H9 (cell line): ENCODE results near the gene HES1. TPM values are rescaled to one million over a fixed set of nuclear protein-coding genes. Genes with fewer than 3 reads are reported as not detected.

Experiments used
- DNase-seq: peaks from one replicate; pipeline ENCODE4 v3.0.0-alpha.2; 2017
- H2AFZ ChIP-seq: one replicate; pipeline ENCODE4 v1.6.1; 2013; ENCODE audit warnings: mild to moderate bottlenecking, low read length, control low read depth, moderate library complexity
- H2AK5ac ChIP-seq: 2 replicates; pipeline ENCODE4 v1.6.1; 2013; ENCODE audit warnings: low read length, control low read depth, mixed read lengths; ENCODE audit not compliant: insufficient read length
- H2BK120ac ChIP-seq: one replicate; pipeline ENCODE4 v1.6.1; 2013; ENCODE audit warnings: low read depth, mild to moderate bottlenecking, low read length, control low read depth, inconsistent platforms; ENCODE audit not compliant: poor library complexity, severe bottlenecking
- H2BK12ac ChIP-seq: 2 replicates; pipeline ENCODE4 v1.6.1; 2013; ENCODE audit warnings: low read length, control low read depth, mixed read lengths, low read depth; ENCODE audit not compliant: insufficient read length
- H2BK15ac ChIP-seq: 2 replicates; pipeline ENCODE4 v1.6.1; 2013; ENCODE audit warnings: low read depth, low read length, control low read depth
- H2BK20ac ChIP-seq: one replicate; pipeline ENCODE4 v1.6.1; 2013; ENCODE audit warnings: low read depth, mild to moderate bottlenecking, low read length, control low read depth, inconsistent platforms; ENCODE audit not compliant: poor library complexity, severe bottlenecking
- H2BK5ac ChIP-seq: 2 replicates; pipeline ENCODE4 v1.6.1; 2013; ENCODE audit warnings: low read length, control low read depth, mixed read lengths; ENCODE audit not compliant: insufficient read length
- H3K14ac ChIP-seq: 2 replicates; pipeline ENCODE4 v1.6.1; 2013; ENCODE audit warnings: low read length, control low read depth; ENCODE audit not compliant: insufficient read depth
- H3K18ac ChIP-seq: 2 replicates; pipeline ENCODE4 v1.6.1; 2013; ENCODE audit warnings: low read depth, mild to moderate bottlenecking, mixed read lengths, low read length, control low read depth; ENCODE audit not compliant: insufficient read length
- H3K23ac ChIP-seq: 2 replicates; pipeline ENCODE4 v1.6.1; 2013; ENCODE audit warnings: low read length, control low read depth, mixed read lengths, low read depth; ENCODE audit not compliant: insufficient read length
- H3K23me2 ChIP-seq: 2 replicates; pipeline ENCODE4 v1.6.1; 2013; ENCODE audit warnings: low read depth, mild to moderate bottlenecking, mixed read lengths, low read length, control low read depth; ENCODE audit not compliant: insufficient read length, poor library complexity, severe bottlenecking
- H3K27ac ChIP-seq: 2 replicates; pipeline ENCODE4 v1.5.1; 2013; ENCODE audit warnings: low read length, control low read depth, mixed read lengths, low read depth; ENCODE audit not compliant: insufficient read length
- H3K27me3 ChIP-seq: 2 replicates; pipeline ENCODE4 v1.6.1; 2013; ENCODE audit warnings: low read length, control low read depth, inconsistent platforms; ENCODE audit not compliant: insufficient read depth
- H3K4ac ChIP-seq: 2 replicates; pipeline ENCODE4 v1.6.1; 2013; ENCODE audit warnings: low read depth, mild to moderate bottlenecking, control low read depth, inconsistent platforms, low read length, moderate library complexity
- H3K4me1 ChIP-seq: 2 replicates; pipeline ENCODE4 v1.6.1; 2013; ENCODE audit warnings: low read length, control low read depth, inconsistent platforms; ENCODE audit not compliant: insufficient read depth
- H3K4me2 ChIP-seq: 2 replicates; pipeline ENCODE4 v1.6.1; 2013; ENCODE audit warnings: low read length, control low read depth, mixed read lengths; ENCODE audit not compliant: insufficient read length, insufficient read depth
- H3K56ac ChIP-seq: 2 replicates; pipeline ENCODE4 v1.6.1; 2013; ENCODE audit warnings: low read depth, mild to moderate bottlenecking, mixed read lengths, low read length, control low read depth; ENCODE audit not compliant: insufficient read length
- H3K79me1 ChIP-seq: 2 replicates; pipeline ENCODE4 v1.6.1; 2013; ENCODE audit warnings: low read depth, mild to moderate bottlenecking, moderate library complexity, low read length, control low read depth, inconsistent platforms; ENCODE audit not compliant: insufficient read depth, poor library complexity, severe bottlenecking
- H3K79me2 ChIP-seq: 2 replicates; pipeline ENCODE4 v1.6.1; 2013; ENCODE audit warnings: low read length, control low read depth, inconsistent platforms; ENCODE audit not compliant: insufficient read depth
- H3K9ac ChIP-seq: 2 replicates; pipeline ENCODE4 v1.6.1; 2013; ENCODE audit warnings: low read length, control low read depth, mixed read lengths; ENCODE audit not compliant: insufficient read length; ENCODE audit errors: extremely low read depth
- H3K9me3 ChIP-seq: one replicate; pipeline ENCODE4 v1.6.1; 2013; ENCODE audit warnings: low read depth, low read length, inconsistent platforms; ENCODE audit not compliant: control insufficient read depth
- H3T11ph ChIP-seq: one replicate; pipeline ENCODE4 v1.6.1; 2013; ENCODE audit warnings: mild to moderate bottlenecking, low read length, control low read depth, inconsistent platforms
- H4K20me1 ChIP-seq: one replicate; pipeline ENCODE4 v1.6.1; 2013; ENCODE audit not compliant: control insufficient read depth, insufficient read length, insufficient read depth
- H4K5ac ChIP-seq: 2 replicates; pipeline ENCODE4 v1.6.1; 2013; ENCODE audit warnings: low read depth, mild to moderate bottlenecking, mixed read lengths, low read length, control low read depth; ENCODE audit not compliant: insufficient read length
- H4K8ac ChIP-seq: replicated peaks from 2 replicates; pipeline ENCODE4 v1.6.1; 2013; ENCODE audit warnings: low read length, control low read depth, mixed read lengths, low read depth; ENCODE audit not compliant: insufficient read length
- H4K91ac ChIP-seq: 2 replicates; pipeline ENCODE4 v1.6.1; 2013; ENCODE audit warnings: low read depth, mild to moderate bottlenecking, moderate library complexity, mixed read lengths, low read length, control low read depth; ENCODE audit not compliant: insufficient read length
- H3K27ac Mint-ChIP-seq, 3 experiments: 2 replicates in 2 of 3; 3 replicates in 1 of 3; pipeline ENCODE4 v1.8.0; 2020 to 2021; ENCODE audit warnings: mixed read lengths in 3 of 3, mild to moderate bottlenecking in 1 of 3, moderate library complexity in 1 of 3
- H3K27me3 Mint-ChIP-seq: 2 replicates; pipeline ENCODE4 v1.8.0; 2021; ENCODE audit warnings: low read depth, mild to moderate bottlenecking, moderate library complexity, mixed read lengths
- H3K36me3 Mint-ChIP-seq, 3 experiments: 2 replicates in 2 of 3; 3 replicates in 1 of 3; pipeline ENCODE4 v1.8.0; 2020 to 2021; ENCODE audit warnings: low read depth in 3 of 3, mixed read lengths in 3 of 3; ENCODE audit not compliant: insufficient read depth in 1 of 3
- H3K4me1 Mint-ChIP-seq, 2 experiments: 2 replicates each; pipeline ENCODE4 v1.8.0; 2020; ENCODE audit warnings: mixed read lengths in 2 of 2
- H3K4me3 Mint-ChIP-seq, 2 experiments: 2 replicates in 1 of 2; 3 replicates in 1 of 2; pipeline ENCODE4 v1.8.0; 2020 to 2021; ENCODE audit warnings: mild to moderate bottlenecking in 2 of 2, mixed read lengths in 2 of 2, moderate library complexity in 1 of 2
- H3K9me3 Mint-ChIP-seq, 2 experiments: 2 replicates in 1 of 2; 3 replicates in 1 of 2; pipeline ENCODE4 v1.8.0; 2020; ENCODE audit warnings: mild to moderate bottlenecking in 2 of 2, mixed read lengths in 2 of 2, moderate library complexity in 1 of 2
- CTCF ChIP-seq: fragments of 200-600 bp; sonication (generic); conservative IDR thresholded peaks from 3 replicates; pipeline ENCODE4 v1.8.0; 2021; ENCODE audit warnings: antibody characterized with exemption, mild to moderate bottlenecking
- WGBS: extraction: QIAGEN DNeasy Blood & Tissue Kit; methylation state at CpG from one replicate; pipeline ENCODE4 v1.1.7; 2013; ENCODE audit warnings: missing lambda C conversion rate, low lambda C conversion rate, mixed read lengths; ENCODE audit not compliant: insufficient read length; ENCODE audit errors: extremely low coverage; 5-methylcytosine and 5-hydroxymethylcytosine counted together
- total RNA-seq: library from RNA; stranded (reverse); gene quantifications from 2 replicates; pipeline ENCODE4 v1.2.1, GENCODE V29; 2021

Gene HES1
- total RNA-seq, 1 experiment from 2014 or later, result 23.2 TPM

- Histone ChIP-seq H4K20me1 (no peaks in the 10 kb centered on the region), H2AK5ac (no peak overlapping the region), H3K9ac (peak overlapping the region; percentile 72), H2BK12ac (no peak overlapping the region), H3K18ac (no peak overlapping the region), H2BK15ac (no peak overlapping the region), H3T11ph (no peak overlapping the region), H2BK20ac (no peak overlapping the region), H3K4ac (no peak overlapping the region), H3K4me1 (peaks cover 17% of the 10 kb centered on the region), H3K4me2 (peak overlapping the region; percentile 92), H2BK120ac (no peak overlapping the region), H3K9me3 (no peaks in the 10 kb centered on the region), H3K79me2 (no peaks in the 10 kb centered on the region), H2AFZ (no peak overlapping the region), H3K56ac (no peak overlapping the region), H3K27me3 (no peaks in the 10 kb centered on the region; the same call in 1 of the 2 replicates), H4K91ac (no peak overlapping the region), H2BK5ac (no peak overlapping the region), H3K23me2 (peaks cover 30% of the 10 kb centered on the region), H3K23ac (no peak overlapping the region), H3K27ac (no peak overlapping the region), H3K79me1 (no peaks in the 10 kb centered on the region), H4K5ac (no peak overlapping the region), H4K8ac (no peak overlapping the region), H3K14ac (no peak overlapping the region; the same call in 1 of the 2 replicates)
- Mint-ChIP-seq H3K27me3 (peaks cover 46% of the 10 kb centered on the region), H3K4me1 (peaks cover 55 to 61% of the 10 kb centered on the region in 2 experiments), H3K4me3 (peak overlapping the region; percentile 84 to 94), H3K36me3 (peaks cover 9 to 18% (median 16%) of the 10 kb centered on the region in 3 experiments), H3K27ac (peak overlapping the region in 2 of 3 experiments; percentile 63 to 87; a peak in 5 of 7 replicates), H3K9me3 (no peaks in the 10 kb centered on the region; a peak in 2 of 5 replicates)
- peak; percentile 50; the same call in 2 of the 3 replicates for TF ChIP-seq CTCF
- DNase-seq, result peak; percentile 66
- WGBS, result no CpG with 5 or more reads among the region's 69 CpGs
These were observed 1.8 kb downstream of the HES1 start for GRCh38 chr3:194137506-194138474.
